HepG2 (cell line): ENCODE results near the gene TNFRSF6B. TPM values are rescaled to one million over a fixed set of nuclear protein-coding genes. Genes with fewer than 3 reads are reported as not detected.

Experiments used
- DPF2 ChIP-seq: sonication (generic); formaldehyde crosslinking; IDR thresholded peaks from 2 replicates; pipeline ENCODE4 v1.4.0; 2020; ENCODE audit warnings: mild to moderate bottlenecking, low read depth, missing genetic modification reagents, borderline replicate concordance
- HMGXB4 ChIP-seq, 2 experiments: sonication (generic) in 1 of 2; formaldehyde crosslinking in 1 of 2; IDR thresholded peaks; 2 replicates each; pipeline versions ENCODE4 v1.4.0 to v1.6.1; 2018 to 2020; ENCODE audit warnings: missing genetic modification reagents in 2 of 2, borderline replicate concordance in 1 of 2, low read depth in 1 of 2, mild to moderate bottlenecking in 1 of 2, missing biosample characterization in 1 of 2
- HOMEZ ChIP-seq: IDR thresholded peaks from 2 replicates; pipeline ENCODE4 v1.6.1; 2016; ENCODE audit warnings: low read depth
- JDP2 ChIP-seq: sonication (generic); formaldehyde crosslinking; IDR thresholded peaks from 2 replicates; pipeline ENCODE4 v1.8.1; 2022; ENCODE audit warnings: missing genetic modification reagents, borderline replicate concordance
- NR0B2 ChIP-seq: sonication (generic); formaldehyde crosslinking; IDR thresholded peaks from 2 replicates; pipeline ENCODE4 v1.4.0; 2020; ENCODE audit warnings: mild to moderate bottlenecking, missing genetic modification reagents
- NR2F2 ChIP-seq: IDR thresholded peaks from 2 replicates; pipeline ENCODE4 v1.6.1; 2012; ENCODE audit warnings: low read depth, inconsistent platforms, borderline replicate concordance
- PHF21A ChIP-seq: sonication (generic); formaldehyde crosslinking; IDR thresholded peaks from 2 replicates; pipeline ENCODE4 v1.5.0; 2020; ENCODE audit warnings: mild to moderate bottlenecking, missing genetic modification reagents
- ZBED4 ChIP-seq: sonication (generic); formaldehyde crosslinking; IDR thresholded peaks from 2 replicates; pipeline ENCODE4 v1.4.0; 2020; ENCODE audit warnings: missing genetic modification reagents, borderline replicate concordance
- ZFP36 ChIP-seq: fragments of 150-350 bp; IDR thresholded peaks from 2 replicates; pipeline ENCODE4 v1.6.1; 2018; ENCODE audit warnings: borderline replicate concordance, low read length, low read depth; ENCODE audit not compliant: partially characterized antibody
- ZNF235 ChIP-seq: sonication (generic); formaldehyde crosslinking; IDR thresholded peaks from 2 replicates; pipeline ENCODE4 v1.8.1; 2023; ENCODE audit warnings: mild to moderate bottlenecking, missing genetic modification reagents, borderline replicate concordance
- ZNF567 ChIP-seq: sonication (generic); formaldehyde crosslinking; IDR thresholded peaks from 2 replicates; pipeline ENCODE4 v1.8.1; 2023; ENCODE audit warnings: mild to moderate bottlenecking, missing genetic modification reagents, borderline replicate concordance
- ZNF776 ChIP-seq: sonication (generic); formaldehyde crosslinking; IDR thresholded peaks from 2 replicates; pipeline ENCODE4 v1.4.0; 2020; ENCODE audit warnings: mild to moderate bottlenecking, missing genetic modification reagents
- ZNF83 ChIP-seq: sonication (generic); formaldehyde crosslinking; IDR thresholded peaks from 2 replicates; pipeline ENCODE4 v1.4.0; 2020; ENCODE audit warnings: missing genetic modification reagents, mild to moderate bottlenecking, borderline replicate concordance
- ZNF841 ChIP-seq: sonication (generic); formaldehyde crosslinking; IDR thresholded peaks from 2 replicates; pipeline ENCODE4 v1.8.1; 2023; ENCODE audit warnings: missing genetic modification reagents, borderline replicate concordance
- ZSCAN12 ChIP-seq: sonication (generic); formaldehyde crosslinking; IDR thresholded peaks from 2 replicates; pipeline ENCODE4 v1.9.0; 2021; ENCODE audit warnings: mild to moderate bottlenecking, missing genetic modification reagents
- polyA plus RNA-seq, 8 experiments: library from polyadenylated mRNA; depleted of rRNA in 3 of 8; stranded (reverse) in 7 of 8; unstranded in 1 of 8; fragments of >200 nt; fragmentation: Illumina TruSeq in 4 of 8; extraction: Trizol in 4 of 8; gene quantifications; 2 replicates each; pipeline versions ENCODE4 v1.2.1 to v1.2.3, GENCODE V29; 2011 to 2016; ENCODE audit warnings: low read depth in 4 of 8, missing spikeins in 1 of 8, mixed read lengths in 1 of 8; ENCODE audit not compliant: insufficient read depth in 1 of 8
- total RNA-seq, 5 experiments: library from RNA; depleted of rRNA; stranded (reverse); fragments of >200 nt; fragmentation: Illumina TruSeq; extraction: Trizol; gene quantifications; 2 replicates each; pipeline ENCODE4 v1.2.3, GENCODE V29; 2016; ENCODE audit warnings: low read depth in 1 of 5
- TF ChIP-seq, protein P1 (sequence below): sonication (generic); formaldehyde crosslinking; conservative IDR thresholded peaks from 2 replicates; pipeline ENCODE4 v1.4.0; 2020; ENCODE audit warnings: mild to moderate bottlenecking, missing genetic modification reagents, moderate library complexity

The TNFRSF6B gene
- total and polyA plus RNA-seq, 2 of the 13 experiments (the other 11 are each of a cell fraction or from before 2014, with no cell fraction given): 0.24 TPM; not detected in 1

DNA sequence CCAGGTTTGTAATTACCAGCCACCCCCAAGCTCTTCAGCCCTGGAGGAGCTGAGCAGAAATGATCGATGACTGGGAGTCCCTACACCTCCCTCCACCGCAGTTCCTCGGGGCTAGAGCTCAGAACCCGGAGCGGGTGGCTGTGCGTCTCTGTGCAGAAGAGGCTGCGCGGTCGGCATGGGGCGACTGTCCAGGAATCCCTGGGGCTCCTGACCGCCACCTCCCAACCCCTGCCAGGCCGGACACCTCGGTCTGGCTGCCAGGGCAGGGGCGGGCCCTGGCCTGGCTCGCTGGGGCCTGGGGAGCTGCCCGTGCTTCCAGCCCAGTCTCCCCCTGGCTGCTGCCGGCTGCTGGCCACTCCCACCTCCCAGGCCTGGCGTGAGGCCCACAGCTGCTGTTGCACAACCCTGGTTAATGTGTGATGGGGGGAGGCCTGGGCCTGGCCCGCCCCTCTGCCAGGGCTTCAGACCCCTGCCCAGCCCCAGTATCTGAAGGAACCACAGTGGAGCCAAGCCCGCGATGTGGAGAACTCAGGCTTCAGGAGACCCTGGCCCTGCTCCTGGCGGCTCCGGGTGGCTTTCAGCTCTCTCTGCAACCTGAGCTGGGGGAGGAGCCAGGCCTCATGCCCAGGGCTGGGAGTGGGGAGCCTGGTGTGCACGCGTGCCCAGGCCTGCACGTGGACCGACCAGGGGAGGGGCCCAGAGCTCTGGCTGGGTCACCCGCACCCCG lies 44.3 kb downstream of the TNFRSF6B start (continued):
- TF ChIP-seq PHF21A (CRISPR knock-in tag): peak; percentile 99
- peak; percentile 83; the same call in 1 of the 2 replicates for TF ChIP-seq DPF2
- peak; percentile 93 for TF ChIP-seq NR0B2 (CRISPR knock-in tag)
- no peak for TF ChIP-seq ZNF841 (CRISPR knock-in tag)
- peak; percentile 94 for TF ChIP-seq ZNF567 (CRISPR knock-in tag)
- TF ChIP-seq ZFP36: no peak
- 0 out of 2 replicates have a peak, but pooled peaks have one; percentile 32 for TF ChIP-seq NR2F2
- TF ChIP-seq HMGXB4 (CRISPR knock-in tag; IDR thresholded peaks at IDR 0.05; ENCODE audit: borderline replicate concordance in 1 of 2, low read depth in 1 of 2): peak; percentile 95 to 97
- TF ChIP-seq, protein P1, sequence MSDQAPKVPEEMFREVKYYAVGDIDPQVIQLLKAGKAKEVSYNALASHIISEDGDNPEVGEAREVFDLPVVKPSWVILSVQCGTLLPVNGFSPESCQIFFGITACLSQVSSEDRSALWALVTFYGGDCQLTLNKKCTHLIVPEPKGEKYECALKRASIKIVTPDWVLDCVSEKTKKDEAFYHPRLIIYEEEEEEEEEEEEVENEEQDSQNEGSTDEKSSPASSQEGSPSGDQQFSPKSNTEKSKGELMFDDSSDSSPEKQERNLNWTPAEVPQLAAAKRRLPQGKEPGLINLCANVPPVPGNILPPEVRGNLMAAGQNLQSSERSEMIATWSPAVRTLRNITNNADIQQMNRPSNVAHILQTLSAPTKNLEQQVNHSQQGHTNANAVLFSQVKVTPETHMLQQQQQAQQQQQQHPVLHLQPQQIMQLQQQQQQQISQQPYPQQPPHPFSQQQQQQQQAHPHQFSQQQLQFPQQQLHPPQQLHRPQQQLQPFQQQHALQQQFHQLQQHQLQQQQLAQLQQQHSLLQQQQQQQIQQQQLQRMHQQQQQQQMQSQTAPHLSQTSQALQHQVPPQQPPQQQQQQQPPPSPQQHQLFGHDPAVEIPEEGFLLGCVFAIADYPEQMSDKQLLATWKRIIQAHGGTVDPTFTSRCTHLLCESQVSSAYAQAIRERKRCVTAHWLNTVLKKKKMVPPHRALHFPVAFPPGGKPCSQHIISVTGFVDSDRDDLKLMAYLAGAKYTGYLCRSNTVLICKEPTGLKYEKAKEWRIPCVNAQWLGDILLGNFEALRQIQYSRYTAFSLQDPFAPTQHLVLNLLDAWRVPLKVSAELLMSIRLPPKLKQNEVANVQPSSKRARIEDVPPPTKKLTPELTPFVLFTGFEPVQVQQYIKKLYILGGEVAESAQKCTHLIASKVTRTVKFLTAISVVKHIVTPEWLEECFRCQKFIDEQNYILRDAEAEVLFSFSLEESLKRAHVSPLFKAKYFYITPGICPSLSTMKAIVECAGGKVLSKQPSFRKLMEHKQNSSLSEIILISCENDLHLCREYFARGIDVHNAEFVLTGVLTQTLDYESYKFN (CRISPR knock-in tag): peak; percentile 96
- TF ChIP-seq ZSCAN12: peak; percentile 95
- TF ChIP-seq ZNF83 (CRISPR knock-in tag): no peak; the same call in 1 of the 2 replicates
- peak; percentile 63; the same call in 1 of the 2 replicates for TF ChIP-seq ZNF776
- TF ChIP-seq HOMEZ (CRISPR knock-in tag): peak; percentile 76; the same call in 1 of the 2 replicates
- no peak; the same call in 1 of the 2 replicates for TF ChIP-seq JDP2 (CRISPR knock-in tag)
- peak; percentile 99 for TF ChIP-seq ZBED4 (CRISPR knock-in tag)
- peak; percentile 82 for TF ChIP-seq ZNF235
